Mesenchymal stem cell (in vitro differentiated cells and primary cell): ENCODE measurements around the gene KDM4B.
A peak's percentile ranks its signal among the peaks of the same experiment; 100 is the strongest.

Experiments used
- DNase-seq: peaks from one replicate; pipeline ENCODE4 v3.0.0-alpha.2; 2013
- H2AFZ ChIP-seq: one replicate; pipeline ENCODE4 v1.6.1; 2013; ENCODE audit warnings: low read depth, mild to moderate bottlenecking, control low read depth, inconsistent platforms, low read length, moderate library complexity
- H2AK5ac ChIP-seq: 2 replicates; pipeline ENCODE4 v1.6.1; 2013; ENCODE audit warnings: low read length, moderate library complexity, mild to moderate bottlenecking, inconsistent platforms; ENCODE audit not compliant: severe bottlenecking
- H2BK120ac ChIP-seq: one replicate; pipeline ENCODE4 v1.6.1; 2013; ENCODE audit warnings: low read depth, mild to moderate bottlenecking, inconsistent platforms, low read length, moderate library complexity
- H2BK12ac ChIP-seq, 2 experiments: one replicate each; pipeline ENCODE4 v1.6.1; 2013; ENCODE audit warnings: inconsistent platforms in 2 of 2, low read length in 2 of 2, mild to moderate bottlenecking in 2 of 2, moderate library complexity in 2 of 2, control low read depth in 1 of 2
- H2BK15ac ChIP-seq: one replicate; pipeline ENCODE4 v1.6.1; 2013; ENCODE audit warnings: mild to moderate bottlenecking, low read depth, inconsistent platforms; ENCODE audit not compliant: poor library complexity, severe bottlenecking
- H2BK5ac ChIP-seq: 2 replicates; pipeline ENCODE4 v1.6.1; 2013; ENCODE audit warnings: low read depth, mild to moderate bottlenecking, low read length, control low read depth, inconsistent platforms; ENCODE audit not compliant: poor library complexity, severe bottlenecking
- H3K14ac ChIP-seq, 2 experiments: one replicate each; pipeline ENCODE4 v1.6.1; 2013; ENCODE audit warnings: inconsistent platforms in 2 of 2, low read length in 2 of 2, control low read depth in 1 of 2, mild to moderate bottlenecking in 1 of 2, moderate library complexity in 1 of 2
- H3K18ac ChIP-seq, 2 experiments: one replicate each; pipeline ENCODE4 v1.6.1; 2013; ENCODE audit warnings: inconsistent platforms in 2 of 2, low read length in 2 of 2, control low read depth in 1 of 2, low read depth in 1 of 2, mild to moderate bottlenecking in 1 of 2
- H3K23ac ChIP-seq, 2 experiments: one replicate each; pipeline ENCODE4 v1.6.1; 2013; ENCODE audit warnings: inconsistent platforms in 2 of 2, low read length in 2 of 2, mild to moderate bottlenecking in 2 of 2, moderate library complexity in 2 of 2, control low read depth in 1 of 2
- H3K27ac ChIP-seq: 2 replicates; pipeline ENCODE4 v1.5.1; 2013; ENCODE audit warnings: mild to moderate bottlenecking, moderate library complexity, low read length, control low read depth, inconsistent platforms; ENCODE audit not compliant: poor library complexity, severe bottlenecking
- H3K27me3 ChIP-seq, 2 experiments: 2 replicates each; pipeline versions ENCODE4 v1.6.1 to v1.7.0; 2013; ENCODE audit warnings: low read length in 2 of 2, mild to moderate bottlenecking in 2 of 2, moderate library complexity in 2 of 2, control low read depth in 1 of 2, inconsistent platforms in 1 of 2; ENCODE audit not compliant: control insufficient read depth in 1 of 2, insufficient read depth in 1 of 2
- H3K36me3 ChIP-seq, 2 experiments: 2 replicates each; pipeline versions ENCODE4 v1.6.1 to v1.7.0; 2013; ENCODE audit warnings: low read length in 2 of 2, control low read depth in 1 of 2, inconsistent platforms in 1 of 2, low read depth in 1 of 2, mild to moderate bottlenecking in 1 of 2; ENCODE audit not compliant: insufficient read depth in 2 of 2, control insufficient read depth in 1 of 2
- H3K4ac ChIP-seq, 2 experiments: one replicate each; pipeline ENCODE4 v1.6.1; 2013; ENCODE audit warnings: inconsistent platforms in 2 of 2, low read length in 2 of 2, mild to moderate bottlenecking in 2 of 2, moderate library complexity in 2 of 2, control low read depth in 1 of 2, low read depth in 1 of 2
- H3K4me1 ChIP-seq: 2 replicates; pipeline ENCODE4 v1.6.1; 2013; ENCODE audit warnings: low read depth, low read length, control low read depth; ENCODE audit not compliant: control insufficient read depth, insufficient read depth
- H3K4me2 ChIP-seq: 2 replicates; pipeline ENCODE4 v1.6.1; 2013; ENCODE audit warnings: low read length, mild to moderate bottlenecking, inconsistent platforms; ENCODE audit not compliant: poor library complexity, severe bottlenecking
- H3K4me3 ChIP-seq, 2 experiments: 2 replicates each; pipeline versions ENCODE4 v1.5.1 to v1.7.0; 2013; ENCODE audit warnings: low read length in 2 of 2, mild to moderate bottlenecking in 2 of 2, control low read depth in 1 of 2, low read depth in 1 of 2; ENCODE audit not compliant: insufficient read depth in 1 of 2
- H3K79me1 ChIP-seq: replicated peaks from 2 replicates; pipeline ENCODE4 v1.6.1; 2013; ENCODE audit warnings: mild to moderate bottlenecking, control low read depth, low read length, inconsistent platforms; ENCODE audit not compliant: poor library complexity, severe bottlenecking
- H3K9ac ChIP-seq: 2 replicates; pipeline ENCODE4 v1.7.0; 2013; ENCODE audit warnings: mild to moderate bottlenecking, low read length, moderate library complexity
- H3K9me3 ChIP-seq: 2 replicates; pipeline ENCODE4 v1.7.0; 2013; ENCODE audit warnings: mild to moderate bottlenecking, low read length; ENCODE audit not compliant: control insufficient read depth
- H4K8ac ChIP-seq: one replicate; pipeline ENCODE4 v1.6.1; 2013; ENCODE audit warnings: inconsistent platforms, mild to moderate bottlenecking, low read length, moderate library complexity
- H4K91ac ChIP-seq: one replicate; pipeline ENCODE4 v1.6.1; 2013; ENCODE audit warnings: mild to moderate bottlenecking, low read length, inconsistent platforms
- WGBS: methylation state at CpG from one replicate; pipeline ENCODE4 v1.1.7; 2013; ENCODE audit warnings: mixed read lengths; 5-methylcytosine and 5-hydroxymethylcytosine counted together

Gene KDM4B

DNA sequence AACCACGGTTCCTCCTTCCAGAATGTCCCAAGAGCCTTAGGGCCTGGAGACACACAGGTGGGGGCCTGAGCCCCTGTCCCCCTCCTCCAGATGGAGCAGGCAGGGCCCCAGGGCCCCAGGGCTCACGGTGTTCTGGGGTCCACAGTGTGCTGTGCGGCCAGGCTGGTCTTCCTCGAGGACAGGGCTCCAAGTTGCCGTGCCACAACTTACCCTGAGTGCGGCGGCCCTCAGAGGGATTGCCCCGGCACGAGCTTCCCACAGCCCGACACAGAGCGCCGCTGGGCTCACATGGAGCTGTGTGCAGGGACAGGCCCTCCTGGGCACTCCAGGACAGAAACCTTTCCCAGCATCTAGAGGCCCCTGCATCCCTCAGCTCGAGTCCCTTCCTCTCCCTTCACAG, 160.8 kb downstream of the KDM4B start:
- Histone ChIP-seq H3K27ac (no peak overlapping the region), H4K91ac (no peak overlapping the region), H3K4me1 (peaks cover 46% of the 10 kb centered on the region), H2AK5ac (no peak overlapping the region), H3K27me3 (no peaks in the 10 kb centered on the region), H4K8ac (no peak overlapping the region), H3K9me3 (no peaks in the 10 kb centered on the region), H3K14ac (no peak overlapping the region), H3K23ac (no peak overlapping the region), H3K9ac (no peak overlapping the region), H3K36me3 (peaks cover 27 to 75% of the 10 kb centered on the region in 2 experiments), H3K18ac (no peak overlapping the region), H2BK120ac (no peak overlapping the region), H3K79me1 (peaks cover 13% of the 10 kb centered on the region), H2AFZ (no peak overlapping the region), H2BK12ac (peak overlapping the region in 1 of 2 experiments; percentile 13), H3K4me2 (no peak overlapping the region), H3K4ac (peak overlapping the region; percentile 11 to 54), H2BK5ac (no peak overlapping the region), H3K4me3 (no peak overlapping the region), H2BK15ac (peak overlapping the region; percentile 54)
- no peak for DNase-seq
- WGBS = 91% methylated on average over 13 of the region's 13 CpGs

DNA sequence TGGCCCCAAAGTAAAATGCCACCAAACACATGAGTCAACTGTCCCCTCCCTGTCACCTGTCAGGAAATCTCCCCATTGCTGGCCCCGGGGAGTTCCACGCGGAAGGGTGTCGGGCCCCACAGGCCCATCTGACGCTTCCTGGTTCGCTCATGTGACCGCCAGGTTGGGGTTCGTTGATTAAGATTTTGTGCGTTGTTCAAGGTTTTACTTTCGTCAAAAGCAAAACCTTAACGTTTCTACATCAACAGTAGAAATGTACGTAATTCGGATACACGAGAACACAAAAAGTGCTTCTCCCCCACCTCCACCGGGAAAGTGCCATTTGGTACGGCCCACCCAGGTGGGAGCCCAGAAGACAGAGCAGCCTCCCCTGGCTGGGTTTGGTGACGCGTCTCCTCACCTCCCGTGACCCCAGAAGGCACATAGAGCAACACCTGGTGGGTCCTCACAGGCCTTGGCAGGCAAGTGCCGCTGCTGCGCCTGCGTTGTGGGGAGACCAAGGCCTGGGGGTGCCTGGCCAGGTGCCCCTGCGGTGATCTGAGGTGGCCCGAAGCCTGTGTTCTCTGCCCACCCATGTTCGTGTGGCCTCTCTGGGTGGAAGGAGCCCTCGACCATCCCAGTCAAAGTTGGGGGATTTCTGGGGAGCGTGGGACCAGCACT, 161.6 kb downstream of the KDM4B start:
- Histone ChIP-seq H2BK120ac (no peak overlapping the region), H2BK5ac (no peak overlapping the region), H2AFZ (no peak overlapping the region), H3K27me3 (no peaks in the 10 kb centered on the region), H3K36me3 (peaks cover 24 to 78% of the 10 kb centered on the region in 2 experiments), H3K9me3 (no peaks in the 10 kb centered on the region), H3K4me1 (peaks cover 39% of the 10 kb centered on the region), H3K4ac (no peak overlapping the region), H2AK5ac (no peak overlapping the region), H4K91ac (no peak overlapping the region), H3K9ac (no peak overlapping the region), H3K4me2 (no peak overlapping the region), H3K14ac (peak overlapping the region in 1 of 2 experiments; percentile 35), H3K79me1 (peaks cover 13% of the 10 kb centered on the region), H3K27ac (no peak overlapping the region), H4K8ac (no peak overlapping the region), H2BK15ac (no peak overlapping the region), H2BK12ac (no peak overlapping the region), H3K4me3 (peak overlapping the region in 1 of 2 experiments; percentile 9), H3K18ac (no peak overlapping the region), H3K23ac (no peak overlapping the region)
- DNase-seq = no peak
- WGBS = 93% methylated on average over 27 of the region's 27 CpGs

DNA sequence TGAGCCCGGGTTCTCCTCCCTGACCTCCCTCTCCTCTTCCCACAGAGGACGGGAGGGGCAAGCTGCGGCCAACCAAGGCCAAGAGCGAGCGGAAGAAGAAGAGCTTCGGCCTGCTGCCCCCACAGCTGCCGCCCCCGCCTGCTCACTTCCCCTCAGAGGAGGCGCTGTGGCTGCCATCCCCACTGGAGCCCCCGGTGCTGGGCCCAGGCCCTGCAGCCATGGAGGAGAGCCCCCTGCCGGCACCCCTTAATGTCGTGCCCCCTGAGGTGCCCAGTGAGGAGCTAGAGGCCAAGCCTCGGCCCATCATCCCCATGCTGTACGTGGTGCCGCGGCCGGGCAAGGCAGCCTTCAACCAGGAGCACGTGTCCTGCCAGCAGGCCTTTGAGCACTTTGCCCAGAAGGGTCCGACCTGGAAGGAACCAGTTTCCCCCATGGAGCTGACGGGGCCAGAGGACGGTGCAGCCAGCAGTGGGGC, 162.2 kb downstream of the KDM4B start:
- H4K91ac ChIP-seq = peak overlapping the region; percentile 53

DNA sequence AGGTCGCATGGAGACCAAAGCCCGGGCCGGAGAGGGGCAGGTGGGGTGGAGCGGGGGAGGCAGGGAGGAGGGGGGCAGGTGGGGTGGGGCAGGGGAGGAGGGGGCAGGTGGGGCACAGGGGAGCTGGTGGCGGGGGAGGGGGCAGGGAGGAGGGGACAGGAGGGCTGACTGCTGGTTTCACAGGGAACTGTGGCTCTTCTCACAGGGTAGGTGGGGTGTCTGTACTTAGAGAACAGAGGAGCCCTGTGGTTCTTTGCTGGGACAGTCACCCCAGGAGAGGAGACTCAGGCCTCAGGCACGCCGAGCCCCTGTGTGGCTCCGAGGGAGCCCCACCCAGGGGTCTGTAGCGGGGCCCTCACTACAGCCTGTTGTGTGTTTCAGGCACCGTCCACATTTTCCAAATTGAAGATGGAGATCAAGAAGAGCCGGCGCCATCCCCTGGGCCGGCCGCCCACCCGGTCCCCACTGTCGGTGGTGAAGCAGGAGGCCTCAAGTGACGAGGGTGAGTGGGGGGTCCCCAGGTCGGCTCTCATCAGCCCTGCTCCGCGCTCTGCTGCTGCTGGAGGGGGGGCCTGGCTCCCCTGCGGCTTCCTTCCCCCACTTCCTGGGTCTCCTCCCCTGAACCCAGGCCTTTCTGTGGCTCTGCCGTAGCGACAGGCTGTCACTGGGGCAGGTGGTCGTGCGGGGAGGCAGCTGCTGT, 162.7 kb downstream of the KDM4B start:
- peaks cover 27% of the 10 kb centered on the region for H3K4me1 ChIP-seq

More for the DNA sequence above, 162.2 kb downstream of the KDM4B start:
- 90% methylated on average over 19 of the region's 21 CpGs for WGBS
- Histone ChIP-seq H3K23ac (peak overlapping the region in 1 of 2 experiments; percentile 3), H3K4ac (no peak overlapping the region), H3K36me3 (peaks cover 29 to 82% of the 10 kb centered on the region in 2 experiments), H3K9ac (no peak overlapping the region), H3K9me3 (no peaks in the 10 kb centered on the region), H3K27me3 (no peaks in the 10 kb centered on the region), H4K8ac (no peak overlapping the region), H2BK120ac (no peak overlapping the region), H3K4me1 (peaks cover 33% of the 10 kb centered on the region), H3K4me3 (no peak overlapping the region), H2BK5ac (no peak overlapping the region), H2BK15ac (peak overlapping the region; percentile 84), H3K18ac (peak overlapping the region in 1 of 2 experiments; percentile 1), H3K79me1 (peaks cover 11% of the 10 kb centered on the region), H2AK5ac (no peak overlapping the region), H3K14ac (no peak overlapping the region), H3K27ac (no peak overlapping the region), H2BK12ac (no peak overlapping the region), H2AFZ (no peak overlapping the region), H3K4me2 (no peak overlapping the region)
- DNase-seq = no peak

More for the DNA sequence above, 162.7 kb downstream of the KDM4B start:
- no peak for DNase-seq
- WGBS = 90% methylated on average over 21 of the region's 25 CpGs
- Histone ChIP-seq H3K79me1 (peaks cover 8% of the 10 kb centered on the region), H3K14ac (no peak overlapping the region), H2BK12ac (no peak overlapping the region), H3K4ac (no peak overlapping the region), H3K36me3 (peaks cover 29 to 82% of the 10 kb centered on the region in 2 experiments), H2AK5ac (no peak overlapping the region), H3K27ac (no peak overlapping the region), H3K23ac (no peak overlapping the region), H2BK5ac (no peak overlapping the region), H3K27me3 (no peaks in the 10 kb centered on the region), H2AFZ (no peak overlapping the region), H3K4me3 (no peak overlapping the region), H3K9me3 (no peaks in the 10 kb centered on the region), H3K4me2 (no peak overlapping the region), H3K18ac (no peak overlapping the region), H4K91ac (peak overlapping the region; percentile 53), H3K9ac (no peak overlapping the region), H2BK120ac (no peak overlapping the region), H4K8ac (no peak overlapping the region), H2BK15ac (peak overlapping the region; percentile 84)
